ENCODE results near the gene C10orf67.
A peak's percentile ranks its signal among the peaks of the same experiment; 100 is the strongest.
"Not testable (repeated sequence)": the region's sequence is repeated elsewhere in the genome, so short reads cannot be mapped to it uniquely, and the experiment has no call there.

Gene C10orf67

GRCh38 chr10:23371073-23371472 is 26.5 kb upstream of the C10orf67 start:
- H3K4me1 ChIP-seq (ENCODE audit: low read length) = peaks cover 17% of the 10 kb centered on the region
- no peaks in the 10 kb centered on the region for H3K36me3 ChIP-seq (replicated peaks; ENCODE audit: low read depth, low read length)
- TF ChIP-seq EZH2phosphoT487 (IDR thresholded peaks at IDR 0.05; ENCODE audit: low read depth) = no peak
- TF ChIP-seq, protein P1, sequence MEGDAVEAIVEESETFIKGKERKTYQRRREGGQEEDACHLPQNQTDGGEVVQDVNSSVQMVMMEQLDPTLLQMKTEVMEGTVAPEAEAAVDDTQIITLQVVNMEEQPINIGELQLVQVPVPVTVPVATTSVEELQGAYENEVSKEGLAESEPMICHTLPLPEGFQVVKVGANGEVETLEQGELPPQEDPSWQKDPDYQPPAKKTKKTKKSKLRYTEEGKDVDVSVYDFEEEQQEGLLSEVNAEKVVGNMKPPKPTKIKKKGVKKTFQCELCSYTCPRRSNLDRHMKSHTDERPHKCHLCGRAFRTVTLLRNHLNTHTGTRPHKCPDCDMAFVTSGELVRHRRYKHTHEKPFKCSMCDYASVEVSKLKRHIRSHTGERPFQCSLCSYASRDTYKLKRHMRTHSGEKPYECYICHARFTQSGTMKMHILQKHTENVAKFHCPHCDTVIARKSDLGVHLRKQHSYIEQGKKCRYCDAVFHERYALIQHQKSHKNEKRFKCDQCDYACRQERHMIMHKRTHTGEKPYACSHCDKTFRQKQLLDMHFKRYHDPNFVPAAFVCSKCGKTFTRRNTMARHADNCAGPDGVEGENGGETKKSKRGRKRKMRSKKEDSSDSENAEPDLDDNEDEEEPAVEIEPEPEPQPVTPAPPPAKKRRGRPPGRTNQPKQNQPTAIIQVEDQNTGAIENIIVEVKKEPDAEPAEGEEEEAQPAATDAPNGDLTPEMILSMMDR (IDR thresholded peaks at IDR 0.05; ENCODE audit: low read depth, low read length) = no peak
- H3K9ac ChIP-seq (ENCODE audit: low read length) = no peak overlapping the region
- no peak overlapping the region for H3K27ac ChIP-seq (ENCODE audit: low read length)
- no peak overlapping the region for H3K4me2 ChIP-seq (ENCODE audit: low read length)
- H2AFZ ChIP-seq (ENCODE audit: low read depth, low read length) = no peak overlapping the region
- no peaks in the 10 kb centered on the region for H3K79me2 ChIP-seq (ENCODE audit: low read length)
- H3K27me3 ChIP-seq (ENCODE audit: low read depth, low read length) = no peaks in the 10 kb centered on the region
- H3K9me3 ChIP-seq (ENCODE audit: insufficient read depth, low read length) = no peaks in the 10 kb centered on the region
- H4K20me1 ChIP-seq (ENCODE audit: insufficient read depth, low read length) = no peaks in the 10 kb centered on the region
- no peak overlapping the region for H3K4me3 ChIP-seq (ENCODE audit: low read length)

DNA sequence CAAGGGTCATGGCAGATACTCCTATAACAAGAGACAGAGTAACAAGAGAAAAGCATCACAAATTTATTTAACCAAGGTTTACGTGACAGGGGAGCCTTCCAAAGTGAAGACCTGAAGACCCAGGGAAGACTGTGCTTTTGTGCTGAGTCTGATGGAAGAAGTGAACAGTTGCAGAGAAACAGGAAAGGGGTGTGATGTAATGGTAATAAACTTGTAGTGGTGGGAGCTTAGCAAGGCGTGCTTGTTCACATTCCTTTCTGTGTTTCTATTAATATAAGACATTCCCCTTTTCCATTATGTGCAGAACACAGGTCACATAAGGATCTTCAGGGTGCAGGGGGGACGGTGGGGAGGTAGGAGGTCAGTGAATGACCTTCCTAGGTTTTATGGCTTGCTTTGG is 25.5 kb upstream of the C10orf67 start:
- no peak overlapping the region for H3K9ac ChIP-seq (ENCODE audit: low read length)
- no peak overlapping the region for H3K4me3 ChIP-seq (ENCODE audit: low read length)
- peaks cover 18% of the 10 kb centered on the region for H3K4me1 ChIP-seq (ENCODE audit: low read length)
- no peak overlapping the region for H2AFZ ChIP-seq (ENCODE audit: low read depth, low read length)
- no peaks in the 10 kb centered on the region for H4K20me1 ChIP-seq (ENCODE audit: insufficient read depth, low read length)
- H3K27me3 ChIP-seq (ENCODE audit: low read depth, low read length) = no peaks in the 10 kb centered on the region
- no peak overlapping the region for H3K27ac ChIP-seq (ENCODE audit: low read length)
- no peak for TF ChIP-seq EZH2phosphoT487 (IDR thresholded peaks at IDR 0.05; ENCODE audit: low read depth)
- TF ChIP-seq, protein P1 (IDR thresholded peaks at IDR 0.05; ENCODE audit: low read depth, low read length) = no peak
- H3K9me3 ChIP-seq (ENCODE audit: insufficient read depth, low read length) = no peaks in the 10 kb centered on the region
- no peaks in the 10 kb centered on the region for H3K79me2 ChIP-seq (ENCODE audit: low read length)
- no peaks in the 10 kb centered on the region for H3K36me3 ChIP-seq (replicated peaks; ENCODE audit: low read depth, low read length)
- no peak overlapping the region for H3K4me2 ChIP-seq (ENCODE audit: low read length)

DNA sequence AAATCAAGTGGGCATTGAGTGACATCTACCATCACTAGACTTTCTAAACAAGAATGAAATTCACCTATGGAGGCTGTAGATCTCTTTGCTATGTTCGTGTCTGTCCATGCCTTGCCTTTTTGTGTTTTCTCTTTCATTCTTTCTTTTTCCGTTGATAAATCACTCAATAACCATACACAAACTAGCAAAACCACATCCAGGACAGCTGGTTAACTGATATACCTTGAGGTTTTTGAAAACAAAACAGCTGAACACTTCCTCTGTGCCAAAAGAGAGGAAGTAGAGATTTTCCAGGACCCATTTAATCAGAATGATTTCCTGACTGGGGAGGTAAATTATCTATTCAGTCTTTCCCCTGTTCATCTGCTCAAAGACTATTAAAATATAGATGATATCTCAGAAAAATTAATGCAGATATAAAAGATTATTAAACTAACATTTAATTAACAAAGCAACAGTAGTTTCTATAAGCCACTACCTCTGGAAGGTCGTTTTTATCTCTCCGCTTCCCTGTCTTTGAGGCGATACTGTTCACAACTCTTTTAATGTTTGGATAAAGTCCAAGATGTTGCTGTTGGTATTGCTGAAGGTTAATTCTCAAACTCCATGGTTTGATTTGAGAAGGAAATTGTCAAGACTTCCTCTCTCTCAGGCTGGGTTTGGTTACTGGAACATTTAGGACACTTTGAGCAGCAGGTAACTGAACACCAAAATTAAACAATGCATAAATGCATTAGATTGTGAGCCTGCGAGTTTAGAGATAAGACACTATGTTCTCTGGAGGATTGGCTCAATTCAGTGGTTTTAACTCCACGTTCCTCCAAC is 24.4 kb upstream of the C10orf67 start:
- H3K4me1 ChIP-seq (ENCODE audit: low read length) = peaks cover 29% of the 10 kb centered on the region
- H3K36me3 ChIP-seq (replicated peaks; ENCODE audit: low read depth, low read length) = no peaks in the 10 kb centered on the region
- peak overlapping the region; percentile 40 for H3K4me3 ChIP-seq (ENCODE audit: low read length)
- H2AFZ ChIP-seq (ENCODE audit: low read depth, low read length) = no peak overlapping the region
- H3K9me3 ChIP-seq (ENCODE audit: insufficient read depth, low read length) = no peaks in the 10 kb centered on the region
- no peaks in the 10 kb centered on the region for H3K27me3 ChIP-seq (ENCODE audit: low read depth, low read length)
- no peaks in the 10 kb centered on the region for H4K20me1 ChIP-seq (ENCODE audit: insufficient read depth, low read length)
- H3K27ac ChIP-seq (ENCODE audit: low read length) = no peak overlapping the region
- TF ChIP-seq EZH2phosphoT487 (IDR thresholded peaks at IDR 0.05; ENCODE audit: low read depth) = no peak
- TF ChIP-seq, protein P1 (IDR thresholded peaks at IDR 0.05; ENCODE audit: low read depth, low read length) = no peak
- H3K4me2 ChIP-seq (ENCODE audit: low read length) = peak overlapping the region; percentile 66
- no peaks in the 10 kb centered on the region for H3K79me2 ChIP-seq (ENCODE audit: low read length)
- H3K9ac ChIP-seq (ENCODE audit: low read length) = no peak overlapping the region

GRCh38 chr10:23367896-23368595 is 23.4 kb upstream of the C10orf67 start:
- no peak overlapping the region for H2AFZ ChIP-seq (ENCODE audit: low read depth, low read length)
- TF ChIP-seq EZH2phosphoT487 (IDR thresholded peaks at IDR 0.05; ENCODE audit: low read depth) = no peak
- TF ChIP-seq, protein P1 (IDR thresholded peaks at IDR 0.05; ENCODE audit: low read depth, low read length) = no peak
- no peak overlapping the region for H3K9ac ChIP-seq (ENCODE audit: low read length)
- H4K20me1 ChIP-seq (ENCODE audit: insufficient read depth, low read length) = no peaks in the 10 kb centered on the region
- H3K4me2 ChIP-seq (ENCODE audit: low read length) = peak overlapping the region; percentile 66
- no peaks in the 10 kb centered on the region for H3K36me3 ChIP-seq (replicated peaks; ENCODE audit: low read depth, low read length)
- no peak overlapping the region for H3K27ac ChIP-seq (ENCODE audit: low read length)
- no peaks in the 10 kb centered on the region for H3K9me3 ChIP-seq (ENCODE audit: insufficient read depth, low read length)
- no peaks in the 10 kb centered on the region for H3K27me3 ChIP-seq (ENCODE audit: low read depth, low read length)
- H3K79me2 ChIP-seq (ENCODE audit: low read length) = no peaks in the 10 kb centered on the region
- H3K4me3 ChIP-seq (ENCODE audit: low read length) = peak overlapping the region; percentile 40
- H3K4me1 ChIP-seq (ENCODE audit: low read length) = peaks cover 38% of the 10 kb centered on the region

DNA sequence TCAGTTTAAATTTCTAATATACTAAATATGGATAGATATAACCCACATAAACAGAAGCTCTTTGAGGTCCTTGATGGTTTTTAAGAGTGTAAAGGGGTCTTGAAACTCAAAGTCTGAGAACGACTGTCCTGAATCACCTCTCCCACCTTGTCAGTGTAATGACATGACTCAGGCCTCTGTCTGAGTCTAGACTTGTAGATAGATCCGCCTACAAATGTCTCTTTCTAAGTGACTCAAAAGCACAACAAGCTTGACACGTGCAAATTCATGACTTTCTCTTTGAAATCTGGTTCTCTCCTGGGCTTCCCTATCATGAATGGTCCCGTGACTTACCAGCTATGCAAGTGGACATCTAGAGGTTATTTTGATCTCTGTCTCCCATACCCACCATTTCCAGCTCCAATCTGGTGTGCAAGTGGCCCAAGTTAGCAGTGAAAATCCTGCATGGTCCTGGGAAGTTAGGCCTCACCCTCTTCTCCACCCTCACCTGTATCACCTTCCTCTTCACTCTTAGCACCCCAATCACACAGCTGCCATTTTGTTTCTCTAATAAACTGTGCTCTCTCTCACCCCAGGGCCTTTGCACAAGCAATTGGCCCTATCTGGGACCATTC is 20.9 kb upstream of the C10orf67 start:
- H3K27ac ChIP-seq (ENCODE audit: low read length); H2AFZ ChIP-seq (ENCODE audit: low read depth, low read length); H3K4me2 ChIP-seq (ENCODE audit: low read length); H3K9me3 ChIP-seq (ENCODE audit: insufficient read depth, low read length); H3K36me3 ChIP-seq (replicated peaks; ENCODE audit: low read depth, low read length); H4K20me1 ChIP-seq (ENCODE audit: insufficient read depth, low read length); H3K9ac ChIP-seq (ENCODE audit: low read length); H3K79me2 ChIP-seq (ENCODE audit: low read length); H3K27me3 ChIP-seq (ENCODE audit: low read depth, low read length); H3K4me3 ChIP-seq (ENCODE audit: low read length): not testable (repeated sequence)
- H3K4me1 ChIP-seq (ENCODE audit: low read length) = peaks cover 51% of the 10 kb centered on the region
